Brain microvascular endothelial cell (primary cell): ENCODE results near the gene FBXL20.

Experiments used
- DNase-seq: peaks from one replicate; pipeline ENCODE4 v3.0.0-alpha.2; 2020
- H3K27ac ChIP-seq: fragments of 250-450 bp; sonication (Bioruptor Pico); 2 replicates; pipeline ENCODE4 v1.5.1; 2020; ENCODE audit warnings: mild to moderate bottlenecking, moderate library complexity
- H3K27me3 ChIP-seq: fragments of 250-450 bp; sonication (Bioruptor Pico); replicated peaks from 2 replicates; pipeline ENCODE4 v1.5.1; 2020; ENCODE audit warnings: mild to moderate bottlenecking
- H3K36me3 ChIP-seq: fragments of 250-450 bp; sonication (Bioruptor Pico); replicated peaks from 2 replicates; pipeline ENCODE4 v1.5.1; 2020; ENCODE audit warnings: mild to moderate bottlenecking
- H3K4me3 ChIP-seq: 2 replicates; pipeline ENCODE4 v1.5.1; 2011; ENCODE audit warnings: low read depth, mild to moderate bottlenecking, control low read depth, low read length, moderate library complexity
- CTCF ChIP-seq: IDR thresholded peaks from 2 replicates; pipeline ENCODE4 v1.5.1; 2011; ENCODE audit warnings: low read depth, mild to moderate bottlenecking, moderate library complexity, low read length, control low read depth, inconsistent platforms; ENCODE audit errors: missing control alignments
- in situ Hi-C: cut with HindIII; loops from 2 replicates; pipeline ENCODE4 v1.10.0; 2017; ENCODE audit warnings: low sequenced_read_pairs, low pct_ligation_motif_present

The FBXL20 gene

GRCh38 chr17:39404542-39405378, 3.3 kb upstream of the FBXL20 start:
- peak; percentile 84 for DNase-seq
- in situ Hi-C loops: no loop called here
- Histone ChIP-seq H3K27me3 (no peaks in the 10 kb centered on the region), H3K27ac (peak overlapping the region; percentile 59), H3K36me3 (peaks cover 33% of the 10 kb centered on the region), H3K4me3 (no peak overlapping the region)
- TF ChIP-seq CTCF: peak; percentile 29

GRCh38 chr17:39402890-39403605, 1.6 kb upstream of the FBXL20 start:
- Histone ChIP-seq H3K4me3 (no peak overlapping the region), H3K36me3 (peaks cover 16% of the 10 kb centered on the region), H3K27me3 (no peaks in the 10 kb centered on the region), H3K27ac (no peak overlapping the region)
- DNase-seq: no peak
- TF ChIP-seq CTCF: no peak
- in situ Hi-C loops: no loop called here

- Histone ChIP-seq H3K27me3 (no peaks in the 10 kb centered on the region), H3K27ac (peak overlapping the region; percentile 88), H3K4me3 (peak overlapping the region; percentile 91), H3K36me3 (peaks cover 9% of the 10 kb centered on the region)
- in situ Hi-C loops: no loop called here
- no peak for TF ChIP-seq CTCF
- peak; percentile 90 for DNase-seq
Observed at GRCh38 chr17:39402244-39402889, 941 bp upstream of the FBXL20 start.

- DNase-seq: peak; percentile 0
- peak overlapping the region; percentile 91 for H3K4me3 ChIP-seq
- no peak for TF ChIP-seq CTCF
- in situ Hi-C loops: no loop called here
- H3K36me3 ChIP-seq: no peaks in the 10 kb centered on the region
- peak overlapping the region; percentile 88 for H3K27ac ChIP-seq
- H3K27me3 ChIP-seq: no peaks in the 10 kb centered on the region
Observed at GRCh38 chr17:39400547-39401411, 647 bp downstream of the FBXL20 start.

GRCh38 chr17:39399791-39400190, 1.6 kb downstream of the FBXL20 start:
- no peak for TF ChIP-seq CTCF
- Histone ChIP-seq H3K27ac (no peak overlapping the region), H3K4me3 (no peak overlapping the region), H3K27me3 (no peaks in the 10 kb centered on the region), H3K36me3 (no peaks in the 10 kb centered on the region)
- in situ Hi-C loops: no loop called here
- DNase-seq: no peak
